Pulmonary artery endothelial cell (primary cell): ENCODE measurements around the gene PCYT2. TPM values are rescaled to one million over a fixed set of nuclear protein-coding genes. Genes with fewer than 3 reads are reported as not detected.

ENCODE experiments used
- DNase-seq: peaks from one replicate; pipeline ENCODE4 v3.0.0-alpha.2; 2011; ENCODE audit warnings: low read depth, low spot score
- total RNA-seq: library from RNA; depleted of rRNA; stranded (reverse); fragments of >200 nt; gene quantifications from 2 replicates; pipeline ENCODE4 v1.2.3, GENCODE V29; 2014

Gene PCYT2
- total RNA-seq, 1 donor from 2014 or later, result 46.2 TPM

DNA sequence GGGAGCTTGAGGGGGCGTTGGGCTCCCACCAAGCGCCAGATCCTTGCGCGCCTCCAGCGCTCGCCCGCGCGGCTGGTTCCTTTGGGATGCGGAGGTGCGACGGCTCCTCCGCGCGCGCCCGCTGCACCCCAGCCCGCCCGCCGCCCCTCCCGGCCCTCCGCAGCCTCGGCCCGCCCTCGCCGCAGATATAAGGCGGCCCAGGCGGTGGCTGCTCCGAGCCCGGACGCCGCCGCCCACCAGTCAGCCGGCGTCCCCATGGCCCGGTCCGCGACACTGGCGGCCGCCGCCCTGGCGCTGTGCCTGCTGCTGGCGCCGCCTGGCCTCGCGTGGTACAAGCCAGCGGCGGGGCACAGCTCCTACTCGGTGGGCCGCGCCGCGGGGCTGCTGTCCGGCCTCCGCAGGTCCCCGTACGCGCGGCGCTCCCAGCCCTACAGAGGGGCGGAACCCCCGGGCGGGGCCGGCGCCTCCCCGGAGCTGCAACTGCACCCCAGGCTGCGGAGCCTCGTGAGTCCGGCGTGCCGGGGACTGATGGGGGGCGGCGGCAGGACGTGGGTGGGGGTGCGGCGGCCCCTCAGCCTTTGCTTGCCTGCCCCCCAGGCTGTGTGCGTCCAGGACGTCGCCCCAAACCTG, 9.1 kb downstream of the PCYT2 start, which contains the start of gene NPB:
Gene NPB (plus strand): TSS at position 216 of the 630 bp plus-strand sequence. CDS start 40 bp downstream, at position 256.
- DNase-seq, result no peak

DNA sequence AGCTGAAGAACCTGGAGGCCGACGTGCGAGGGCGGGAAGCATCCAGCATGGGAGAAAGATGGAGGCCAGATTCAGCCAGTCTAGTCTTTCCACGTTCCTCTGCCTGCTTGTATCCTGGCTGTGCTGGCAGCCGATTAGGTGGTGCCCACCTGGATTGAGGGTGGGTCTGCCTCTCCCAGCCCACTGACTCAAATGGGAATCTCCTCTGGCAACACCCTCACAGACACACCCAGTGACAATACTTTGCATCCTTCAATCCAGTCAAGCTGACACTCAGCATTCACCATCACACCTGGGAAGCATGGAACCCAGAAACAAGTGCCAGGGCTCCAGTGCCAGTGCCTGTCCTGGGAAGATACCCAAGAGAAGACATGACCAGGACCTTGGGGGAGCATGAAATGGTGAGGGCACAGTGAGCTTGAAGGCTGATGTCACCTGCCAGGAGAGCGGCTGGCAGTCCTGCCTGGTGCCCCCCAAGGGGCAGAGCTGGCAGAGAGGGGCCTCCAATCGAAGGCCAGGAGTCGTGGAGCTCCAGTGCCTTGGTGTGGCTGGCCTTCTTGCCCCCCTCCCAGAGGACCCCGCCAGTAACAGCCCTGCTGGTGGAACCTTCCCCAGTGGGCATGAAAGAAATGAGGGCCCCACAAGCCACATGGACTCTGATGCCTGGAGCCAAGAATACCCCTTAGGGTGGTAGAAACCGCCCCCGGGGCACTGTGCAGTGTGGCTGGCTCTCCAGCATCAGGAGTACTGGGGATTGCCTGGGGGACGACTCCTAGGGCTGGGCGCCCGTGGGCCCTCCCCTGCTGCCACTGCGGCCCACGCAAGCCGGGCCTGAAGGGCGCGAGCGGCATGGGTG, 9.8 kb downstream of the PCYT2 start:
- DNase-seq, result no peak

- no peak for DNase-seq
Observed at GRCh38 chr17:81900181-81900820, 10.9 kb downstream of the PCYT2 start.

GRCh38 chr17:81899514-81900166, 11.6 kb downstream of the PCYT2 start:
- DNase-seq, result no peak

DNA sequence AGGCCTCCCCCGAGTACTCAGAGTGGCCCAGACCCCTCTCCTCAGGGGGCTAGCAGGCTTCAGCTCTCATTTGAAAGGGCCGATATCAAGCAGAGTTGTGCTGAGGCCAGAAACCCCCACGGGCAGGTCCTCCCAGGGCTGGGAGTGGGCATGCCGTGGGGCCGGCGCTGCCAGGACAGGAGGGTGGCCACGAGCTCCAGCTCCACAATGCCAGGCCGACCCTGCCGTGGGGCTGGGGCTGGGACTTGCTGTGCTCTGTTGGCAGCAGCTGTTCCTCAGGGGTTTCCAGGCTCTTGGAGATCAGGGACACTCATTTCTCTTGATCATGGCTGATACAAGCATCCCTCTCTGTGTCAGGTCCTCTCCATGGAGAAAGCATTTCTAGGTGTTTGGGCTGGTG, 12.3 kb downstream of the PCYT2 start:
- no peak for DNase-seq

- no peak for DNase-seq
Observed at GRCh38 chr17:81898029-81898866, 13.0 kb downstream of the PCYT2 start.

DNA sequence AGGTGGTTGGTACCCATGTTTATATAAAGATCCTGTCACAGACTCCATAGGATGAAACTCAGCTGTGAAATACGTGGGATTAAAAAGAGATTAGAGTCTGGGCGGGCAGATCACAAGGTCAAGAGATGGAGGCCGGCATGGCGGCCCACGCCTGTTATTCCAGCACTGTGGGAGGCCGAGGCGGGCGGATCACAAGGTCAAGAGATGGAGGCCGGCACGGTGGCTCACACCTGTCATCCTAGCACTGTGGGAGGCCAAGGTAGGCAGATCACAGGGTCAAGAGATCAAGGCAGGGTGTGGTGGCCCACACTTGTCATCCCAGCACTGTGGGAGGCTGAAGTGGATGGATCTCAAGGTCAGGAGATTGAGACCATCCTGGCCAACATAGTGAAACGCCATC, 15.8 kb downstream of the PCYT2 start:
- DNase-seq, result no peak

DNA sequence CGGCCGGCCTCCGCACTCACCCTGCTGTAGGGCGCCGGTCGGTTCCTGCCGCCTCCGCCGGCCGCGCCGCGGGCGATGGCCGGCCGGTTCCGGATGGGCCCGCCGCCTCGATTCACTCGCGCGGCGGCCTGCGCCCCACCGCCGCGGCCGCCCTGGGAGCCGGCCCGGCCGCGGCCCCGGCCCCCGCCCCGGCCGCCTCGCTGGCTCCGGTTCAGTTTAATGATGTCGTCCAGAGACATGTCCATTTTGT, 20.0 kb downstream of the PCYT2 start:
- DNase-seq, result no peak

DNA sequence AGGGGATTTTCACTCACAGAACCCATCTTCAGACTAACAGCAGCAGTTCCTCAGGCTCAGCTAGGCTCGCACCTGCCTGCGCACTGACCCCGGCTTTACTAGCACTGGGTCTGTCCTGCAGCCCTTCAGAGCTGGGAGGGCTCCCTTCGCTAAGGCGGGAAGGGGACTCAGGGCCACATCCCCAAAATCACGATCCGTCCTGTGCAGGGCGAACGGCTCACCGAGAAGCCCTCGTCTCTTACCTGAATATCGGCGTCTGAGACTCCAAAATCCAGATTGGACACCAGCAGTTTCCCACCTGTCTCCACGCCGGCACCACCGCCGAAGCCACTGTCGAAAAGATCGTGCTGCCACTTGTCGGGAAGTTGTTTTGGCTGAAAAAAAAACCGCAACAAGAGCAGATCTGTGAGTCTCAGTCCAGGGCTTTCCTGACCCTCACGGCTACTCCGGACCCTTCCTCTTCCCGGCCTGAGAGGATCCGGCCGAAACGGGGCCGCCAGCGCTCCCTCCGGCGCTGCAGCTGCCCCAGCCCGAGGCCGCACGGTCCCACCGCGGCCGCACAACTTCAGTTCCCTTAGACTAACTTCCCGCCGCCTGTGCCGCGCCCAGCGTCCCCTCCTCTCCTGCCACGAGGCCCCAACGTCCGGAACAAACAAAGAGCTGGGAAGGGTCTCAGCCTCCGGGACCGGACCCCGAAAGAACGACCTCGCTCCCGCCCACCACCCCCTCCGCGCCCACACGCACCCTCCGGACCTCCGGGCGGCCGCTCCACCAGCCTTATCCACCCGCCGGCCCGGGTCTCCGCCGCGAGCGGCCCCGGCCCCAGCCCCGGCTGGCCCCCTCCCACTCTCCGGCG, 20.5 kb downstream of the PCYT2 start:
- DNase-seq, result no peak

GRCh38 chr17:81889602-81890001, 21.6 kb downstream of the PCYT2 start:
- no peak for DNase-seq

DNA sequence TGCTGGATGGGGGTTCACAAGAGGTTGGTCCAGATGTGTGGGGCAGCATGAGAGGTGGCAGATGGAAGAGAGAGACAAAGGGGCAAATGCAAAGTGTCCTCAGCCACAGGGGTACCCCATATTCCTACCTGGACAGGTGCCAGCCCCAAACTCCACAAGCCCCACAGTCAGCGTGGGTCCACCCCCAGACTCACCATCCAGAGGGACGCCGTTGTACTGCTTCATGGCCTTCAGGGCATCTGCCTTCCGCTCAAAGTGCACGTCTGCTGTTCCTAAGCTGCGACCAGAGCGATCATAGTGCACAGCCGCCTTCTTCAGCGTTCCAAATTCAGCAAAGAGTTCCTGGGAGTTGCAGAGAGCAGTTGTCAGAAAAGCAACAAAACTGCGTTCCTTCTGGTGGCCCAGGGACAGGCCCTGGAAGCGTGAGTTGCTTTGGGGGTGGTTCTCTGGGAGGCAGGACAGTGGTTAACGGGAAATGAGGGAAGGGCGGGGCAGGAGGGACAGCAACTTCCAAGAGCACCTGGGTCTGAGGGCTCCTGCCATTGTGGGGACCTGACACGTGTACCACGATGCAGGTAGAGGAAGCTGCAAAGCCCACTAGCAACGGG, 22.1 kb downstream of the PCYT2 start:
- no peak for DNase-seq

DNA sequence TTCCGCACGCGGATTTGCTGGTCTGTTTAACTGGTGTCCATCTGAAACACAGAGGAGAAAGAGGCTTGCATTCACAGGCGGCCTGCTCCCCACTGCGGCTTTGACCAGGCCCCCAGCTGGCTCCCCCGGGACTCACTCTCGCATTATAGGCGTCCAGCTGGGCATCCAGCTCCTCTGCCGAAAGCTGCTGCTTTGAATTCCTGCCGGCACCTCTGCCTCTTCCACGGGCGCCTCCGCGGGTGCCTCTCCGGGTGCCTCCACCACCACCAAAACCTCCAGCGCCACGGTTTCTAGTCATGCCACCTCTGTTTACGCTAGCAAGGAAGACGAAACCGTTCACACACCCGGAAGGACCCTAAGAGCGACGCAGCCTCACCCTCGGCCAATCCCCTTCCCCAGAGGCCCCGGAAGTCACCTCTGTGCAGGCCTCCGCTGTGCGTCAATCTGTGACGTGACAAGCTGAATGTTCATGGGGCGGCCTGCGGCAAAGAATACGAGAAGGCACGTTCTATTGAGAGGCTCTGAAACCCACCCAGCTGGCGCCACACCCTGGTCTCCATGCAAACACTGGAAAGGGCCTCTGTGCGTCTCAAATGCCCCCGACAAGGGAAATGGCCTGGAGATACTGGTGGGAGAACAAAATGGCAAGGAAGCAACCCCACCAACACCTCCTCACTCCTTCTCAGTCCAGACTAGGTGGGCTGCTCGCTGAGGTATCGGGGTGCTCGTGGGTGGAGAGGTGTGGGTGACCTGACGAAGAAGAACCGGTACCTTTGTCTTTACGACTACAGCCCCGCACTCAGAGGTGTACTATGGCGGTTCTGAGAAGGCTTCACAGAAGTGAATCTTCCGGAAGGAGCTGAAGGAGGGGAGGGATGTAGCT, 22.9 kb downstream of the PCYT2 start:
- no peak for DNase-seq

DNA sequence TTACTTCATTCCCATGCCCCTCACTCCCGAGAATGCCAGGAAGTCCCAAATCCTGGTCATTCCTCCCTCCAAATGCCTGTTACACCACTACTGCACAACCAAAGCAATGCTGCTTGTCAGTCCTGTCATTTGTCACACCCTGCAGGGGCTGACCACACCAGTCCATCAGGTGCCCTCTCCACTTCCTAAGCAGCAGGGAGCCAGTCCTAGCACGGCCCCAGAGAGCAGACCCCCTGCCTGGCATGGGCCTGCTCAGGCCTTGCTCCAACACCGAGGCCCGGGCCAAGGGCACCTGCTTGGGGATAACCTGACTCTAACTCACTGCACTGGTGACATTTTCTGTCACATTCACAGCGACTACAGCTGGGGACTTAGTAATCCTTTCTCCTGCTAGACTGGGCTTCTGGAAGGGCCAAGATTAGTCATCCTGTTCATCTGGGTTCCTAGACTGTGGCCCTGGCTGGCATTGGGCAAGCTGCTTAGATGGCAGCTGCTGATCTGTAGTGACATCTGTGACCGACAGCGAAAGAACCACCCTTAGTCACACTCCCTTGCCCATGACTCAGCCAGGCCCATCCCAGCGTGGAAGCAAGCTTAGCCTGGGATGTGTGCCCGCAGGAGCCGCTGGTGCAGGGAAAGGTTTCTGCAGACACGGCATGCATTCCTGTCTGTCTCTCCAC, 25.2 kb downstream of the PCYT2 start:
- no peak for DNase-seq

DNA sequence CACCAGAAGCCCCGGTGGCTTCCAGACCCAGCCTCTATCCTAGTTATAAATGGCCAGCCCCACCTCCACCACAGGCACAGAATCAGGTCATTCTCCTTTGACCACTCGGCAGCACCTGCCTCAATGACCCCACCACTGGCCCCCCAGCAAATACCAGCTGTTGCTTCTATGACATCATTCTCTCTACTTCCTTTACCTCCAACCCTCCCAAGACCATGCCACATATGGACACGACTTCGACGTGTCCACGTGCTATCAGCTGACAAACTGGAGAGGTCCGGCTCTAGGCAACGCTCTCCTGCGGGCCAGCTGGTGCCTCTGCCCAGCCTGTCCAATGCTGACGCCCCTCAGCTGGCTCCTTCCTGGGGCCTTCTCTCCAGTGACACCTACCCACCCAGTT, 25.7 kb downstream of the PCYT2 start:
- DNase-seq, result no peak

DNA sequence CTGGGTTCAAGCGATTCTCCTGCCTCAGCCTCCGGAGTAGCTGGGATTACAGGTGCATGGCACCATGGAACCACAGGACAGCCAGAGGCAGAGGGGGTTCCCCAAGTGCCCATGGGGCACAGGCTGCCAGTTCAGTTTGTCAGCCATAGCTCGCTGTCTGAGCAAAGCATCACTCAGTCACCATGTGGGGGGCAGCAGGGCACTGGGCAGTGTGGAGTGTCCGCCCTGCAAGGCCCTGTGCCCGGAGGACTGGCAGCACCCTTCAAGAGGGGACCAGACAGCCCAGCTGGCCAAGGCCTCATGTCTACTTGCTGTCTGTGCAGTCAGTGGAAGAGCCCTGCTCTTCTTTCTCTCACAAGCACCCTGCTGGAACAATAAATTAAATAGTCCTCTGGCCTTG, 26.2 kb downstream of the PCYT2 start:
- no peak for DNase-seq

DNA sequence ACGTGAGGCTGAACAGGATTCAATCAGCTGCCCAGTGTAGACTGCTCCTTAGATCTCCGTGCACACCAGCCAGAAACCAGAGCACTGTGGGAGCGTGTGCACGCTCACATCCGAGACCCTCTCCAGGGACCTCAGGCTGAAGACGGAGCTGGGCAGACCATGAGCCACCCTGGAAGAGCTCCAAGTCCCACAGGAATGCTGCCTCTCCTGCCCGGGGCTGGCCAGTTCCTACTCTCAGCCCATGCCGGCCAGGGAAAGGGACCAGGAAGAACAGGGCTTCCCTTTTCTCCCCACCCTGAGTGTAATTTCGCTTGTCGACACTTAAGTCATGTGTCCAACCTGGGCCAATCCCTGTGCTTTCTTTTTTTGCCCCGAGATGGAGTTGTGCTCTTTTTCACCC, 26.7 kb downstream of the PCYT2 start:
- DNase-seq, result no peak

GRCh38 chr17:81879121-81879520, 32.1 kb downstream of the PCYT2 start:
- DNase-seq, result no peak

DNA sequence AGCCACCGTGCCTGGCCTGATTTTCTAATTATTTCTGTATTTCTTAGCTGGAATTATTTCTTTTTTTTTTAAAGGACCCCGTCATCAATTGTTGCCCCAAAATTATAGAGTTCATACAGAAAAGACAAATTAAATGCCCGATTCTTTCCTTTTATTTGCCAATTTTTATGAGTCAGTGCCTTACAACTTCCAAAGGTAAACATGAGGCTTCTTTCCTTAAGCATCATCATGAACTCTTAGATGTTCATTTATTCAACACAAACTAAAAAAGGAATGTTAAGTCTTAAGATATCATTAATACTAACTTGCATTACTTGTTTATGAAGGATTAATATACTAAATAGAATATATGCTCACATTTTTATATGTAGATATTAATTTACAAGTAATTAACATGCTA, 32.9 kb downstream of the PCYT2 start:
- DNase-seq, result no peak
